HepG2 (cell line): ENCODE data around the gene PPFIA3. TPM values are rescaled to one million over a fixed set of nuclear protein-coding genes. Genes with fewer than 3 reads are reported as not detected.
A peak's percentile ranks its signal among the peaks of the same experiment; 100 is the strongest.

Experiments
- AKAP8 ChIP-seq: sonication (generic); formaldehyde crosslinking; IDR thresholded peaks from 2 replicates; pipeline ENCODE4 v1.5.1; 2020; ENCODE audit warnings: mild to moderate bottlenecking, missing genetic modification reagents
- CEBPG ChIP-seq: IDR thresholded peaks from 2 replicates; pipeline ENCODE4 v1.6.1; 2016
- HBP1 ChIP-seq: IDR thresholded peaks from 2 replicates; pipeline ENCODE4 v1.6.1; 2016; ENCODE audit warnings: low read depth, control low read depth
- MEIS1 ChIP-seq: sonication (generic); formaldehyde crosslinking; IDR thresholded peaks from 2 replicates; pipeline ENCODE4 v1.9.0; 2021; ENCODE audit warnings: mild to moderate bottlenecking, missing genetic modification reagents, moderate library complexity, borderline replicate concordance
- NFATC3 ChIP-seq: sonication (generic); formaldehyde crosslinking; IDR thresholded peaks from 2 replicates; pipeline ENCODE4 v1.5.1; 2020; ENCODE audit warnings: mild to moderate bottlenecking, missing genetic modification reagents
- NFE2 ChIP-seq: sonication (generic); formaldehyde crosslinking; IDR thresholded peaks from 2 replicates; pipeline ENCODE4 v1.4.0; 2020; ENCODE audit warnings: missing genetic modification reagents
- NR2F2 ChIP-seq: IDR thresholded peaks from 2 replicates; pipeline ENCODE4 v1.6.1; 2012; ENCODE audit warnings: low read depth, inconsistent platforms, borderline replicate concordance
- PRDM4 ChIP-seq: sonication (generic); formaldehyde crosslinking; IDR thresholded peaks from 2 replicates; pipeline ENCODE4 v1.9.0; 2021; ENCODE audit warnings: missing genetic modification reagents, borderline replicate concordance
- SUZ12 ChIP-seq: fragments of 150-350 bp; IDR thresholded peaks from 2 replicates; pipeline ENCODE4 v1.6.1; 2014; ENCODE audit warnings: low read depth, low read length
- ZBTB14 ChIP-seq: sonication (generic); formaldehyde crosslinking; IDR thresholded peaks from 2 replicates; pipeline ENCODE4 v1.4.0; 2020; ENCODE audit warnings: missing genetic modification reagents
- ZBTB3 ChIP-seq: sonication (generic); formaldehyde crosslinking; IDR thresholded peaks from 2 replicates; pipeline ENCODE4 v1.4.0; 2020; ENCODE audit warnings: low read depth, mild to moderate bottlenecking, moderate library complexity, missing genetic modification reagents, borderline replicate concordance
- ZKSCAN8 ChIP-seq: IDR thresholded peaks from 2 replicates; pipeline ENCODE4 v1.6.1; 2016; ENCODE audit warnings: borderline replicate concordance, missing genetic modification reagents, missing compliant biosample characterization
- ZNF205 ChIP-seq: IDR thresholded peaks from 2 replicates; pipeline ENCODE4 v1.6.1; 2018; ENCODE audit warnings: missing biosample characterization, missing genetic modification reagents
- ZNF225 ChIP-seq: sonication (generic); formaldehyde crosslinking; IDR thresholded peaks from 2 replicates; pipeline ENCODE4 v1.4.0; 2020; ENCODE audit warnings: mild to moderate bottlenecking, missing genetic modification reagents
- ZNF441 ChIP-seq: sonication (generic); formaldehyde crosslinking; IDR thresholded peaks from 2 replicates; pipeline ENCODE4 v1.7.0; 2021; ENCODE audit warnings: missing genetic modification reagents, borderline replicate concordance
- ZNF782 ChIP-seq: sonication (generic); formaldehyde crosslinking; IDR thresholded peaks from 2 replicates; pipeline ENCODE4 v1.4.0; 2020; ENCODE audit warnings: missing genetic modification reagents, mild to moderate bottlenecking, borderline replicate concordance
- polyA plus RNA-seq, 8 experiments: library from polyadenylated mRNA; depleted of rRNA in 3 of 8; stranded (reverse) in 7 of 8; unstranded in 1 of 8; fragments of >200 nt; fragmentation: Illumina TruSeq in 4 of 8; extraction: Trizol in 4 of 8; gene quantifications; 2 replicates each; pipeline versions ENCODE4 v1.2.1 to v1.2.3, GENCODE V29; 2011 to 2016; ENCODE audit warnings: low read depth in 4 of 8, missing spikeins in 1 of 8, mixed read lengths in 1 of 8; ENCODE audit not compliant: insufficient read depth in 1 of 8
- total RNA-seq, 5 experiments: library from RNA; depleted of rRNA; stranded (reverse); fragments of >200 nt; fragmentation: Illumina TruSeq; extraction: Trizol; gene quantifications; 2 replicates each; pipeline ENCODE4 v1.2.3, GENCODE V29; 2016; ENCODE audit warnings: low read depth in 1 of 5
- TF ChIP-seq, protein P1 (sequence below): sonication (generic); formaldehyde crosslinking; IDR thresholded peaks from 2 replicates; pipeline ENCODE4 v1.5.0; 2020; ENCODE audit warnings: mild to moderate bottlenecking, missing genetic modification reagents, moderate library complexity
- TF ChIP-seq, protein P2 (sequence below): sonication (generic); formaldehyde crosslinking; IDR thresholded peaks from 2 replicates; pipeline ENCODE4 v1.9.0; 2022; ENCODE audit warnings: missing genetic modification reagents, mild to moderate bottlenecking, borderline replicate concordance

PPFIA3 gene
- total and polyA plus RNA-seq, 2 of the 13 experiments (the other 11 are each of a cell fraction or from before 2014, with no cell fraction given), result 6.7 to 8.6 TPM

- TF ChIP-seq, protein P1, sequence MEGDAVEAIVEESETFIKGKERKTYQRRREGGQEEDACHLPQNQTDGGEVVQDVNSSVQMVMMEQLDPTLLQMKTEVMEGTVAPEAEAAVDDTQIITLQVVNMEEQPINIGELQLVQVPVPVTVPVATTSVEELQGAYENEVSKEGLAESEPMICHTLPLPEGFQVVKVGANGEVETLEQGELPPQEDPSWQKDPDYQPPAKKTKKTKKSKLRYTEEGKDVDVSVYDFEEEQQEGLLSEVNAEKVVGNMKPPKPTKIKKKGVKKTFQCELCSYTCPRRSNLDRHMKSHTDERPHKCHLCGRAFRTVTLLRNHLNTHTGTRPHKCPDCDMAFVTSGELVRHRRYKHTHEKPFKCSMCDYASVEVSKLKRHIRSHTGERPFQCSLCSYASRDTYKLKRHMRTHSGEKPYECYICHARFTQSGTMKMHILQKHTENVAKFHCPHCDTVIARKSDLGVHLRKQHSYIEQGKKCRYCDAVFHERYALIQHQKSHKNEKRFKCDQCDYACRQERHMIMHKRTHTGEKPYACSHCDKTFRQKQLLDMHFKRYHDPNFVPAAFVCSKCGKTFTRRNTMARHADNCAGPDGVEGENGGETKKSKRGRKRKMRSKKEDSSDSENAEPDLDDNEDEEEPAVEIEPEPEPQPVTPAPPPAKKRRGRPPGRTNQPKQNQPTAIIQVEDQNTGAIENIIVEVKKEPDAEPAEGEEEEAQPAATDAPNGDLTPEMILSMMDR (CRISPR knock-in tag), result peak; percentile 64
- TF ChIP-seq ZNF225 (CRISPR knock-in tag) (peak; percentile 63; the same call in 1 of the 2 replicates), NFE2 (CRISPR knock-in tag) (no peak), ZNF441 (CRISPR knock-in tag) (peak; percentile 44; the same call in 1 of the 2 replicates), ZBTB3 (CRISPR knock-in tag) (no peak), CEBPG (CRISPR knock-in tag) (0 out of 2 replicates have a peak, but pooled peaks have one; percentile 14), NFATC3 (CRISPR knock-in tag) (0 out of 2 replicates have a peak, but pooled peaks have one; percentile 43), SUZ12 (no peak), ZNF205 (CRISPR knock-in tag) (peak; percentile 41; the same call in 1 of the 2 replicates), NR2F2 (no peak), PRDM4 (CRISPR knock-in tag) (no peak), MEIS1 (no peak), ZBTB14 (no peak), AKAP8 (CRISPR knock-in tag) (no peak), ZNF782 (peak; percentile 66; the same call in 1 of the 2 replicates), HBP1 (CRISPR knock-in tag) (0 out of 2 replicates have a peak, but pooled peaks have one; percentile 45), ZKSCAN8 (CRISPR knock-in tag) (peak; percentile 52; the same call in 1 of the 2 replicates)
- TF ChIP-seq, protein P2, sequence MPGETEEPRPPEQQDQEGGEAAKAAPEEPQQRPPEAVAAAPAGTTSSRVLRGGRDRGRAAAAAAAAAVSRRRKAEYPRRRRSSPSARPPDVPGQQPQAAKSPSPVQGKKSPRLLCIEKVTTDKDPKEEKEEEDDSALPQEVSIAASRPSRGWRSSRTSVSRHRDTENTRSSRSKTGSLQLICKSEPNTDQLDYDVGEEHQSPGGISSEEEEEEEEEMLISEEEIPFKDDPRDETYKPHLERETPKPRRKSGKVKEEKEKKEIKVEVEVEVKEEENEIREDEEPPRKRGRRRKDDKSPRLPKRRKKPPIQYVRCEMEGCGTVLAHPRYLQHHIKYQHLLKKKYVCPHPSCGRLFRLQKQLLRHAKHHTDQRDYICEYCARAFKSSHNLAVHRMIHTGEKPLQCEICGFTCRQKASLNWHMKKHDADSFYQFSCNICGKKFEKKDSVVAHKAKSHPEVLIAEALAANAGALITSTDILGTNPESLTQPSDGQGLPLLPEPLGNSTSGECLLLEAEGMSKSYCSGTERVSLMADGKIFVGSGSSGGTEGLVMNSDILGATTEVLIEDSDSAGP (CRISPR knock-in tag), result peak; percentile 38; the same call in 1 of the 2 replicates
Observed at GRCh38 chr19:49113762-49114629, 5.3 kb upstream of the PPFIA3 start, which contains the start of gene LIN7B (continued).
